ENCODE results near the gene CYP2C19.
"Not testable (repeated sequence)": the region's sequence is repeated elsewhere in the genome, so short reads cannot be mapped to it uniquely, and the experiment has no call there.

The CYP2C19 gene

GRCh38 chr10:94850766-94851165, 88.3 kb downstream of the CYP2C19 start:
- Mint-ChIP-seq H3K4me1 (no peaks in the 10 kb centered on the region), H3K27ac (no peak overlapping the region), H3K4me3 (no peak overlapping the region), H3K36me3 (no peaks in the 10 kb centered on the region), H3K9me3 (peaks cover 8% of the 10 kb centered on the region)
- DNase-seq (ENCODE audit: low spot score in 2 of 2), result no peak
- ATAC-seq, result no peak

DNA sequence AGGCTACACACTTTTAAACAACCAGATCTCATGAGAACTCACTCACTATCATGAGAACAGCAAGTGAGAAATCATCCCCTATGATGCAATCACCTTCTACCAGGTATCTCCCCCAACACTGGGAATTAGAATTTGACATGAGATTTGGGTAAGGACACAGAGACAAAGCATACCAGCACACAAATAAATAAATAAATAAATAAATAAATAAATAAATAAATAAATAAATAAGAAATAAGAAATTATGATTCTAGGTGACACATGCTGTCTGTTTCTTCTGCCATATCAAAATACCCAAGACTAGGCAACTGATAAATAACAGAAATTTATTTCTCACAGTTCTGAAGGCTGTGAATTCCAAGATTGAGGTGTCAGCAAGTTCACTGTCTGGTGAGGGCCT, 88.8 kb downstream of the CYP2C19 start:
- Mint-ChIP-seq H3K4me3 (no peak overlapping the region), H3K36me3 (no peaks in the 10 kb centered on the region), H3K4me1 (no peaks in the 10 kb centered on the region), H3K9me3 (peaks cover 8% of the 10 kb centered on the region), H3K27ac (no peak overlapping the region)
- ATAC-seq (no peak), DNase-seq (ENCODE audit: low spot score in 2 of 2) (no peak)

GRCh38 chr10:94852438-94852837, 90.0 kb downstream of the CYP2C19 start:
- no peak overlapping the region for H3K27ac Mint-ChIP-seq
- no peak overlapping the region for H3K4me3 Mint-ChIP-seq
- H3K36me3 Mint-ChIP-seq, result no peaks in the 10 kb centered on the region
- no peak for DNase-seq (ENCODE audit: low spot score in 2 of 2)
- no peaks in the 10 kb centered on the region for H3K4me1 Mint-ChIP-seq
- peaks cover 10% of the 10 kb centered on the region for H3K9me3 Mint-ChIP-seq
- ATAC-seq, result no peak

- no peaks in the 10 kb centered on the region for H3K4me1 Mint-ChIP-seq
- no peak overlapping the region for H3K4me3 Mint-ChIP-seq
- no peak overlapping the region for H3K27ac Mint-ChIP-seq
- DNase-seq (ENCODE audit: low spot score in 2 of 2), result no peak
- no peak for ATAC-seq
- no peaks in the 10 kb centered on the region for H3K36me3 Mint-ChIP-seq
- peaks cover 10% of the 10 kb centered on the region for H3K9me3 Mint-ChIP-seq
Measured at GRCh38 chr10:94853065-94853464, 90.6 kb downstream of the CYP2C19 start.

- no peak for ATAC-seq
- H3K27ac Mint-ChIP-seq, result no peak overlapping the region
- no peaks in the 10 kb centered on the region for H3K36me3 Mint-ChIP-seq
- H3K4me1 Mint-ChIP-seq, result no peaks in the 10 kb centered on the region
- peaks cover 6% of the 10 kb centered on the region for H3K9me3 Mint-ChIP-seq
- DNase-seq (ENCODE audit: low spot score in 2 of 2), result no peak
- H3K4me3 Mint-ChIP-seq, result no peak overlapping the region
Measured at GRCh38 chr10:94858005-94858404, 95.5 kb downstream of the CYP2C19 start.

DNA sequence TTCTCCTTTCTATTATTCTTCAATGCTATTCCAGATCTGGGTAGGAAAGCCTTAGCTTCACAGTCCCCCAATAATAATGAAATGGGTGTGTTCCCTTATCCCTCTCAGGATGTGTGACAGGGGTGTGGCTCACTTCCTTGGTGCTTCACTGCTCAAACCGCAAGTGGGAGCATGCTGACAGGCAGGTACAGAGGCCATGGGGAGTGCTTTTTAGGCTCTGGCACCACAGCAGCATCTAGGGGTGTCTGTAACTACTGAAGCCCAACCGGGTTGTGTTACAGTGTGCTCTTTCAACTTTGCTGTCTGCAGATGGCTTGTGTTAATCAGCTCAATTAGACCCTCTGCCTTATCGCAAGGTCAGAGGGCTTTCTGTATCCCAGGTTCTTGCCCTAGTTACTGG, 96.6 kb downstream of the CYP2C19 start:
- Mint-ChIP-seq H3K36me3 (no peaks in the 10 kb centered on the region), H3K9me3 (peaks cover 6% of the 10 kb centered on the region), H3K4me1 (no peaks in the 10 kb centered on the region), H3K27ac (no peak overlapping the region), H3K4me3 (no peak overlapping the region)
- ATAC-seq, result no peak
- no peak for DNase-seq (ENCODE audit: low spot score in 2 of 2)

- H3K27ac Mint-ChIP-seq, result no peak overlapping the region
- no peaks in the 10 kb centered on the region for H3K4me1 Mint-ChIP-seq
- H3K4me3 Mint-ChIP-seq, result no peak overlapping the region
- no peaks in the 10 kb centered on the region for H3K36me3 Mint-ChIP-seq
- peaks cover 12% of the 10 kb centered on the region for H3K9me3 Mint-ChIP-seq
- ATAC-seq (no peak), DNase-seq (ENCODE audit: low spot score in 2 of 2) (no peak)
Measured at GRCh38 chr10:94878649-94879048, 116.2 kb downstream of the CYP2C19 start.

DNA sequence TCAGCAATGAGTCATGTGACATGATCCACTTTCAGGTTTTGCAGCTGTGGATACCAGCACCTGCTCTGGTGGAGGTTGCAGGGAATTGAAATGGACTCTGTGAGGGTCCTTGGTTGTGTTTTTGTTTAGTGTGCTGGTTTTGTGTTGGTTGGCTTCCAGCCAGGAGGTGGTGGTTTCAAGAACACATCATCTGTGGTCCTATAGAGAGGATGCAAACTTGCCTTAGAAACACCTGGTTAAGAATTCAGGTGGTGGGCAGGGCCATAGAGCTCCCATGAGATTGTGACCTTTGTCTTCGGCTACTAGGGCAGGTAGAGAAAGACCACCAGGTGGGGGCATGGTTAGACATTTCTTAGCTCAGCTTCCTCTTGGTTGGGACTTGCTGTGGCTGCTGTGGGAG, 116.7 kb downstream of the CYP2C19 start:
- DNase-seq (ENCODE audit: low spot score in 2 of 2) (no peak), ATAC-seq (no peak)
- Mint-ChIP-seq H3K9me3 (peaks cover 12% of the 10 kb centered on the region), H3K27ac (no peak overlapping the region), H3K36me3 (no peaks in the 10 kb centered on the region), H3K4me1 (no peaks in the 10 kb centered on the region), H3K4me3 (no peak overlapping the region)

DNA sequence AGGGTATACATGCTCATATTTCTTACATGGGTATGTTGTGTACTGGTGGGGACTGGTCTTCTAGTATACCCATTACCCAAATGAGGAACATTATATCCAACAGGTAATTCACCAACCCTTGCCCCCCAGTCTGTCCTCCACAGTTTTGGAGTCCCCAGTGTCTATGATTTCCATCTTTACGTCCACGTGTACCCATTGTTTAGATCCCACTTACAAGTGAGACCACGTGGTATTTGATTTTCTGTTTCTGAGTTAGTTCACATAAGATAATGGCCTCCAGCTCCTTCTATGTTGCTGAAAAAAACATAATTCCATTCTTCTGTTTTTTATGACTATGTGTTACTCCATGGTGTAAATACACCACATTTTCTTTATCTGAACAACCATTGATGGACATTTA, 126.6 kb downstream of the CYP2C19 start:
- no peak for ATAC-seq
- no peaks in the 10 kb centered on the region for H3K4me1 Mint-ChIP-seq
- H3K36me3 Mint-ChIP-seq, result no peaks in the 10 kb centered on the region
- no peak overlapping the region for H3K4me3 Mint-ChIP-seq
- peaks cover 3% of the 10 kb centered on the region for H3K9me3 Mint-ChIP-seq
- no peak overlapping the region for H3K27ac Mint-ChIP-seq
- DNase-seq (ENCODE audit: low spot score in 2 of 2), result no peak

GRCh38 chr10:94890264-94891022, 128.0 kb downstream of the CYP2C19 start:
- DNase-seq (ENCODE audit: low spot score in 2 of 2), result no peak
- ATAC-seq, result no peak
- H3K4me1 Mint-ChIP-seq, result no peaks in the 10 kb centered on the region
- H3K36me3 Mint-ChIP-seq, result no peaks in the 10 kb centered on the region
- H3K27ac Mint-ChIP-seq, result no peak overlapping the region
- no peak overlapping the region for H3K4me3 Mint-ChIP-seq
- peaks cover 7% of the 10 kb centered on the region for H3K9me3 Mint-ChIP-seq

DNA sequence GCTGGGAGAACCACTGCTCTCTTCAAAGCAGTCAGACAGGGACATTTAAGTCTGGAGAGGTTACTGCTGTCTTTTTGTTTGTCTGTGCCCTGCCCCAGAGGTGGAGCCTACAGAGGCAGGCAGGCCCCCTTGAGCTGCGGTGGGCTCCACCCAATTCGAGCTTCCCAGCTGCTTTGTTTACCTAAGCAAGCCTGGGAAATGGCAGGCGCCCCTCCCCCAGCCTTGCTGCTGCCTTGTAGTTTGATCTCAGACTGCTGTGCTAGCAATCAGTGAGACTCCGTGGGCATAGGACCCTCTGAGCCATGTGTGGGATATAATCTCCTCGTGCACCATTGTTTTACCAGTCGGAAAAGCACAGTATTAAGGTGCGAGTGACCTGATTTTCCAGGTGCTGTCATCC, 135.9 kb downstream of the CYP2C19 start:
- H3K9me3 Mint-ChIP-seq; H3K36me3 Mint-ChIP-seq; ATAC-seq; H3K4me3 Mint-ChIP-seq; DNase-seq (ENCODE audit: low spot score in 2 of 2); H3K4me1 Mint-ChIP-seq; H3K27ac Mint-ChIP-seq: not testable (repeated sequence)

- no peaks in the 10 kb centered on the region for H3K9me3 Mint-ChIP-seq
- no peak for ATAC-seq
- H3K4me1 Mint-ChIP-seq, result no peaks in the 10 kb centered on the region
- H3K36me3 Mint-ChIP-seq, result no peaks in the 10 kb centered on the region
- DNase-seq (ENCODE audit: low spot score in 2 of 2), result no peak
- no peak overlapping the region for H3K4me3 Mint-ChIP-seq
- no peak overlapping the region for H3K27ac Mint-ChIP-seq
Measured at GRCh38 chr10:94902080-94902479, 139.6 kb downstream of the CYP2C19 start.

- H3K36me3 Mint-ChIP-seq, result no peaks in the 10 kb centered on the region
- ATAC-seq (no peak), DNase-seq (ENCODE audit: low spot score in 2 of 2) (no peak)
- H3K4me1 Mint-ChIP-seq, result no peaks in the 10 kb centered on the region
- no peak overlapping the region for H3K27ac Mint-ChIP-seq
- H3K9me3 Mint-ChIP-seq, result no peaks in the 10 kb centered on the region
- no peak overlapping the region for H3K4me3 Mint-ChIP-seq
Measured at GRCh38 chr10:94902570-94902969, 140.1 kb downstream of the CYP2C19 start.
